H1 (cell line): ENCODE results near the gene CWC27. TPM values are rescaled to one million over a fixed set of nuclear protein-coding genes. Genes with fewer than 3 reads are reported as not detected.

Experiments used
- CTCF ChIA-PET: fragments of 300-600 bp; sonication (Branson Sonifier 250); formaldehyde crosslinking; loops from one replicate; lab custom pipeline; 2021; ENCODE audit not compliant: partially characterized antibody; lab: Charles Lee
- POLR2A ChIA-PET: fragments of 300-600 bp; sonication (Branson Sonifier 250); formaldehyde crosslinking; loops from one replicate; lab custom pipeline; 2021; ENCODE audit warnings: inconsistent platforms; ENCODE audit not compliant: partially characterized antibody; lab: Charles Lee
- DNase-seq, 2 experiments: peaks; one replicate each; pipeline versions ENCODE4 v3.0.0 to v3.0.0-alpha.2; 2010 to 2022; ENCODE audit warnings: low spot score in 2 of 2, low read depth in 1 of 2, mixed read lengths in 1 of 2
- FAIRE-seq: peaks from 2 replicates; lab custom pipeline; 2011; peaks lifted over from hg19 to GRCh38; lab: Jason Lieb, UNC
- H2AFZ ChIP-seq: 2 replicates; pipeline ENCODE4 v1.8.1; 2012; ENCODE audit warnings: low read length, inconsistent platforms
- H2AK5ac ChIP-seq: 2 replicates; pipeline ENCODE4 v1.6.1; 2013; ENCODE audit warnings: low read depth, low read length
- H2BK120ac ChIP-seq: replicated peaks from 2 replicates; pipeline ENCODE3; 2013; ENCODE audit warnings: low read depth, low read length, inconsistent platforms
- H2BK12ac ChIP-seq: 2 replicates; pipeline ENCODE4 v1.6.1; 2013; ENCODE audit warnings: low read depth, low read length
- H2BK15ac ChIP-seq: 2 replicates; pipeline ENCODE4 v1.6.1; 2013; ENCODE audit warnings: low read length
- H2BK20ac ChIP-seq: 2 replicates; pipeline ENCODE4 v1.6.1; 2013; ENCODE audit warnings: low read length
- H2BK5ac ChIP-seq: 2 replicates; pipeline ENCODE4 v1.6.1; 2013; ENCODE audit warnings: low read depth, low read length
- H3K14ac ChIP-seq: 2 replicates; pipeline ENCODE4 v1.6.1; 2013; ENCODE audit warnings: inconsistent platforms; ENCODE audit not compliant: insufficient read length
- H3K18ac ChIP-seq: 2 replicates; pipeline ENCODE4 v1.6.1; 2013; ENCODE audit warnings: low read length; ENCODE audit errors: extremely low read depth
- H3K23ac ChIP-seq: 2 replicates; pipeline ENCODE4 v1.6.1; 2013; ENCODE audit warnings: inconsistent platforms; ENCODE audit not compliant: insufficient read length
- H3K23me2 ChIP-seq: 2 replicates; pipeline ENCODE4 v1.6.1; 2013; ENCODE audit warnings: low read depth, low read length
- H3K27ac ChIP-seq: 2 replicates; pipeline ENCODE4 v1.6.1; 2011; ENCODE audit warnings: low read depth, low read length, inconsistent platforms
- H3K27me3 ChIP-seq, 4 experiments: replicated peaks in 1 of 4; 1 replicate in 1 of 4; 2 replicates in 3 of 4; pipeline versions ENCODE4 v1.6.1 to v1.8.1; 2011 to 2013; ENCODE audit warnings: low read length in 3 of 4, mild to moderate bottlenecking in 3 of 4, inconsistent platforms in 2 of 4, mixed read lengths in 2 of 4, moderate library complexity in 1 of 4; ENCODE audit not compliant: control insufficient read depth in 3 of 4, insufficient read depth in 3 of 4; ENCODE audit errors: extremely low read depth in 1 of 4
- H3K36me3 ChIP-seq, 4 experiments: 2 replicates each; pipeline versions ENCODE4 v1.6.1 to v1.8.1; 2011 to 2013; ENCODE audit warnings: mild to moderate bottlenecking in 4 of 4, low read length in 3 of 4, moderate library complexity in 2 of 4, control low read depth in 1 of 4, inconsistent platforms in 1 of 4; ENCODE audit not compliant: insufficient read depth in 4 of 4, control insufficient read depth in 2 of 4
- H3K4ac ChIP-seq: replicated peaks from 2 replicates; pipeline ENCODE3; 2013; ENCODE audit warnings: low read length, low read depth, mixed read lengths, inconsistent platforms; ENCODE audit not compliant: insufficient read length
- H3K4me1 ChIP-seq, 4 experiments: replicated peaks in 1 of 4; 1 replicate in 1 of 4; 2 replicates in 3 of 4; pipeline versions ENCODE4 v1.6.1 to v1.8.1; 2011 to 2013; ENCODE audit warnings: low read length in 3 of 4, inconsistent platforms in 2 of 4, mixed read lengths in 1 of 4; ENCODE audit not compliant: insufficient read depth in 4 of 4, control insufficient read depth in 3 of 4
- H3K4me2 ChIP-seq, 2 experiments: 2 replicates each; pipeline versions ENCODE4 v1.6.1 to v1.8.1; 2011 to 2013; ENCODE audit warnings: low read depth in 2 of 2, low read length in 2 of 2, control low read depth in 1 of 2, inconsistent platforms in 1 of 2, mild to moderate bottlenecking in 1 of 2; ENCODE audit not compliant: insufficient read depth in 1 of 2
- H3K4me3 ChIP-seq, 4 experiments: fragments of 200-600, 300-600 bp in 1 of 4; sonication (generic), shearing (Covaris generic), sonication (Bioruptor Twin) in 1 of 4; 2 replicates each; pipeline versions ENCODE4 v1.5.1 to v1.8.1; 2011 to 2016; ENCODE audit warnings: low read length in 4 of 4, low read depth in 3 of 4, control low read depth in 2 of 4, inconsistent platforms in 2 of 4, mild to moderate bottlenecking in 2 of 4, mixed read lengths in 1 of 4, moderate library complexity in 1 of 4; ENCODE audit not compliant: insufficient read depth in 2 of 4; ENCODE audit errors: extremely low read depth in 1 of 4
- H3K56ac ChIP-seq: replicated peaks from 2 replicates; pipeline ENCODE3; 2013; ENCODE audit warnings: low read depth, mild to moderate bottlenecking, mixed read lengths, low read length, inconsistent platforms; ENCODE audit not compliant: insufficient read length
- H3K79me1 ChIP-seq: 2 replicates; pipeline ENCODE4 v1.6.1; 2013; ENCODE audit warnings: low read depth, low read length, control low read depth
- H3K79me2 ChIP-seq, 2 experiments: 2 replicates each; pipeline versions ENCODE4 v1.6.1 to v1.8.1; 2012 to 2013; ENCODE audit warnings: low read length in 2 of 2, mild to moderate bottlenecking in 2 of 2, inconsistent platforms in 1 of 2; ENCODE audit not compliant: insufficient read depth in 2 of 2, control insufficient read depth in 1 of 2
- H3K9ac ChIP-seq, 4 experiments: replicated peaks in 1 of 4; 1 replicate in 1 of 4; 2 replicates in 3 of 4; pipeline versions ENCODE4 v1.6.1 to v1.8.1; 2011 to 2013; ENCODE audit warnings: low read depth in 3 of 4, low read length in 3 of 4, control low read depth in 2 of 4, mild to moderate bottlenecking in 2 of 4, moderate library complexity in 2 of 4, inconsistent platforms in 1 of 4; ENCODE audit errors: extremely low read depth in 1 of 4
- H3K9me3 ChIP-seq, 2 experiments: 2 replicates each; pipeline versions ENCODE4 v1.6.1 to v1.8.1; 2012 to 2013; ENCODE audit warnings: mild to moderate bottlenecking in 2 of 2, moderate library complexity in 2 of 2, control low read depth in 1 of 2, inconsistent platforms in 1 of 2, low read depth in 1 of 2, low read length in 1 of 2, mixed read lengths in 1 of 2; ENCODE audit not compliant: insufficient read depth in 2 of 2
- H4K20me1 ChIP-seq, 2 experiments: replicated peaks in 1 of 2; 2 replicates each; pipeline versions ENCODE3 to v1.8.1; 2011 to 2013; ENCODE audit warnings: inconsistent platforms in 2 of 2, low read length in 2 of 2, mild to moderate bottlenecking in 1 of 2; ENCODE audit not compliant: insufficient read depth in 2 of 2, control insufficient read depth in 1 of 2
- H4K5ac ChIP-seq: 2 replicates; pipeline ENCODE4 v1.6.1; 2013; ENCODE audit warnings: low read length, low read depth, mixed read lengths, inconsistent platforms; ENCODE audit not compliant: insufficient read length
- H4K8ac ChIP-seq: 2 replicates; pipeline ENCODE4 v1.8.0; 2013; ENCODE audit warnings: mild to moderate bottlenecking, moderate library complexity, low read length, inconsistent platforms; ENCODE audit not compliant: insufficient read depth; ENCODE audit errors: extremely low read depth
- H4K91ac ChIP-seq: replicated peaks from 2 replicates; pipeline ENCODE3; 2013; ENCODE audit warnings: low read length, mixed read lengths, inconsistent platforms; ENCODE audit not compliant: insufficient read length
- WGBS, 2 experiments: shearing (Covaris generic) in 1 of 2; methylation state at CpG; one replicate each; pipeline versions ENCODE4 v1.1.6 to v1.1.7; 2013 to 2015; ENCODE audit warnings: low lambda C conversion rate in 2 of 2, mixed read lengths in 2 of 2, inconsistent platforms in 1 of 2, low coverage in 1 of 2, missing lambda C conversion rate in 1 of 2; ENCODE audit not compliant: insufficient replicate concordance in 2 of 2, insufficient coverage in 1 of 2, insufficient read length in 1 of 2; ENCODE audit errors: extremely low coverage in 1 of 2, missing lambda C conversion rate in 1 of 2; 5-methylcytosine and 5-hydroxymethylcytosine counted together
- polyA plus RNA-seq, 7 experiments: library from polyadenylated mRNA; depleted of rRNA in 3 of 7; stranded (reverse) in 5 of 7; unstranded in 2 of 7; fragments of >200 nt in 5 of 7; fragments of 200-250 nt in 2 of 7; gene quantifications; 1 replicate in 5 of 7; 2 replicates in 1 of 7; 4 replicates in 1 of 7; pipeline versions ENCODE4 v1.2.1 to v1.2.3, GENCODE V29; 2011 to 2013; ENCODE audit warnings: missing spikeins in 2 of 7, mixed read lengths in 2 of 7
- total RNA-seq: library from RNA; stranded (reverse); fragmentation: NEBNext Ultra II Directional; extraction: Animal tissue kit (Norgen Biotek cat#: 25700); gene quantifications from 2 replicates; pipeline ENCODE4 v1.2.1, GENCODE V29; 2021

CWC27 gene
- total and polyA plus RNA-seq, 2 of the 8 experiments (the other 6 are each of a cell fraction or from before 2014, with no cell fraction given) = 24.9 to 43.4 TPM

- Histone ChIP-seq H3K4me3 (no peak overlapping the region), H3K18ac (no peak overlapping the region), H3K36me3 (no peaks in the 10 kb centered on the region), H3K4me1 (no peaks in the 10 kb centered on the region), H3K27me3 (no peaks in the 10 kb centered on the region), H3K14ac (no peak overlapping the region), H3K4me2 (no peak overlapping the region), H3K23ac (no peak overlapping the region), H3K56ac (no peak overlapping the region), H2BK120ac (no peak overlapping the region), H3K9me3 (no peaks in the 10 kb centered on the region), H3K9ac (no peak overlapping the region), H2AFZ (no peak overlapping the region), H3K79me2 (no peaks in the 10 kb centered on the region), H2BK20ac (no peak overlapping the region), H3K23me2 (no peaks in the 10 kb centered on the region; the same call in 1 of the 2 replicates), H2AK5ac (no peak overlapping the region), H2BK5ac (no peak overlapping the region), H4K5ac (no peak overlapping the region), H4K91ac (no peak overlapping the region), H3K4ac (no peak overlapping the region), H3K79me1 (no peaks in the 10 kb centered on the region), H4K8ac (no peak overlapping the region), H4K20me1 (no peaks in the 10 kb centered on the region), H2BK12ac (no peak overlapping the region), H2BK15ac (no peak overlapping the region), H3K27ac (no peak overlapping the region)
- no peak for FAIRE-seq
- 96% methylated on average over 3 of the region's 3 CpGs; no CpG with 5 or more reads in 1 of the 2 experiments for WGBS, 2 experiments
- ChIA-PET CTCF (interaction anchor here (0.7 to 4.3 kb wide), 4 partner anchors 9 to 90 kb away, joined by 3 to 27 read pairs (median 3); no protein-coding TSS in a partner anchor), POLR2A (interaction anchor here (1.1 kb wide), 1 partner anchor 9 kb away, joined by 4 read pairs; no protein-coding TSS in a partner anchor)
- no peak for DNase-seq
Observed at GRCh38 chr5:65047225-65047624, 278.5 kb downstream of the CWC27 start.
